HEK293 (cell line): ENCODE results near the gene KDM5A.
A peak's percentile ranks its signal among the peaks of the same experiment; 100 is the strongest.
"Not testable (repeated sequence)": the region's sequence is repeated elsewhere in the genome, so short reads cannot be mapped to it uniquely, and the experiment has no call there.

ENCODE experiments used
- CTCF ChIA-PET: fragments of 350-600 bp; formaldehyde crosslinking; extraction: SDS; loops from one replicate; lab custom pipeline; 2021; ENCODE audit warnings: antibody characterized with exemption; lab: Yijun Ruan, JAX
- POLR2A ChIA-PET: fragments of 300-600 bp; formaldehyde crosslinking; extraction: SDS; loops from one replicate; lab custom pipeline; 2020; ENCODE audit warnings: antibody characterized with exemption, inconsistent platforms; lab: Yijun Ruan, JAX
- H3K27ac ChIP-seq: fragments of 200-500 bp; sonication (Bioruptor generic); 2 replicates; pipeline ENCODE4 v1.5.1; 2014; ENCODE audit warnings: low read depth, low read length, control low read depth, inconsistent platforms; ENCODE audit errors: extremely low read depth
- H3K36me3 ChIP-seq, 2 experiments: fragments of 200-500 bp in 1 of 2; sonication (Bioruptor generic) in 1 of 2; 1 replicate in 1 of 2; 2 replicates in 1 of 2; pipeline ENCODE4 v1.5.1; 2014 to 2017; ENCODE audit warnings: inconsistent platforms in 2 of 2, low read length in 2 of 2; ENCODE audit not compliant: control insufficient read depth in 2 of 2, insufficient read depth in 1 of 2
- H3K4me1 ChIP-seq: fragments of 200-500 bp; sonication (Bioruptor generic); 2 replicates; pipeline ENCODE4 v1.5.1; 2014; ENCODE audit warnings: mild to moderate bottlenecking, low read length, inconsistent platforms; ENCODE audit not compliant: control insufficient read depth, insufficient read depth
- H3K4me3 ChIP-seq: 2 replicates; pipeline ENCODE4 v1.5.1; 2011; ENCODE audit warnings: low read depth, mild to moderate bottlenecking, control low read depth, low read length, moderate library complexity
- H3K9me3 ChIP-seq: fragments of 200-500 bp; sonication (Bioruptor generic); 2 replicates; pipeline ENCODE4 v1.5.1; 2014; ENCODE audit warnings: low read depth, low read length, inconsistent platforms; ENCODE audit not compliant: control insufficient read depth, insufficient read depth
- HOXC10 ChIP-seq: sonication (generic); formaldehyde crosslinking; IDR thresholded peaks from 2 replicates; pipeline ENCODE4 v1.8.1; 2023; ENCODE audit warnings: mild to moderate bottlenecking, missing genetic modification reagents
- OSR2 ChIP-seq: fragments of 450-650 bp; formaldehyde crosslinking; IDR thresholded peaks from 2 replicates; pipeline ENCODE4 v1.5.1; 2016; ENCODE audit warnings: missing biosample characterization, missing genetic modification characterization
- ZBTB17 ChIP-seq: fragments of 450-650 bp; formaldehyde crosslinking; IDR thresholded peaks from 2 replicates; pipeline ENCODE4 v1.5.1; 2016; ENCODE audit warnings: missing biosample characterization, missing genetic modification characterization
- ZEB2 ChIP-seq: fragments of 450-650 bp; formaldehyde crosslinking; IDR thresholded peaks from 2 replicates; pipeline ENCODE4 v1.5.1; 2016; ENCODE audit warnings: missing biosample characterization, missing genetic modification characterization
- ZFHX2 ChIP-seq: fragments of 450-650 bp; formaldehyde crosslinking; conservative IDR thresholded peaks from 2 replicates; pipeline ENCODE4 v1.5.1; 2016; ENCODE audit warnings: missing biosample characterization, missing genetic modification characterization
- ZNF10 ChIP-seq: fragments of 450-650 bp; formaldehyde crosslinking; IDR thresholded peaks from 2 replicates; pipeline ENCODE4 v1.5.1; 2017; ENCODE audit warnings: missing biosample characterization, missing genetic modification characterization
- ZNF138 ChIP-seq: fragments of 450-650 bp; formaldehyde crosslinking; IDR thresholded peaks from 2 replicates; pipeline ENCODE4 v1.5.1; 2016; ENCODE audit warnings: missing biosample characterization, missing genetic modification characterization, borderline replicate concordance
- ZNF223 ChIP-seq: fragments of 450-650 bp; formaldehyde crosslinking; IDR thresholded peaks from 2 replicates; pipeline ENCODE4 v1.5.1; 2016; ENCODE audit warnings: missing biosample characterization, missing genetic modification characterization
- ZNF274 ChIP-seq, 2 experiments: fragments of 200-500 bp in 1 of 2; fragments of 450-650 bp in 1 of 2; sonication (Bioruptor generic) in 1 of 2; formaldehyde crosslinking in 1 of 2; IDR thresholded peaks; 2 replicates each; pipeline versions ENCODE4 v1.5.1 to v1.6.1; 2014 to 2016; ENCODE audit warnings: borderline replicate concordance in 1 of 2, inconsistent platforms in 1 of 2, low read length in 1 of 2, missing biosample characterization in 1 of 2, missing genetic modification characterization in 1 of 2
- ZNF311 ChIP-seq: fragments of 450-650 bp; formaldehyde crosslinking; IDR thresholded peaks from 2 replicates; pipeline ENCODE4 v1.5.1; 2017; ENCODE audit warnings: missing biosample characterization, missing genetic modification characterization, borderline replicate concordance
- ZNF335 ChIP-seq: fragments of 450-650 bp; formaldehyde crosslinking; conservative IDR thresholded peaks from 2 replicates; pipeline ENCODE4 v1.5.1; 2016; ENCODE audit warnings: missing biosample characterization, missing genetic modification characterization
- ZNF394 ChIP-seq: fragments of 450-650 bp; formaldehyde crosslinking; IDR thresholded peaks from 2 replicates; pipeline ENCODE4 v1.5.1; 2016; ENCODE audit warnings: missing biosample characterization, missing genetic modification characterization, mild to moderate bottlenecking, moderate library complexity, borderline replicate concordance
- ZNF514 ChIP-seq: fragments of 450-650 bp; formaldehyde crosslinking; IDR thresholded peaks from 2 replicates; pipeline ENCODE4 v1.5.1; 2016; ENCODE audit warnings: missing biosample characterization, missing genetic modification characterization
- ZNF626 ChIP-seq: fragments of 450-650 bp; sonication (Bioruptor Pico); formaldehyde crosslinking; IDR thresholded peaks from 2 replicates; pipeline ENCODE4 v1.5.1; 2018; ENCODE audit warnings: missing biosample characterization, missing genetic modification characterization, inconsistent platforms
- ZNF660 ChIP-seq: fragments of 450-650 bp; IDR thresholded peaks from 2 replicates; pipeline ENCODE4 v1.5.1; 2018; ENCODE audit warnings: missing biosample characterization, mild to moderate bottlenecking, missing genetic modification characterization
- ZNF76 ChIP-seq: fragments of 450-650 bp; formaldehyde crosslinking; IDR thresholded peaks from 2 replicates; pipeline ENCODE4; 2016; ENCODE audit warnings: low read depth, missing biosample characterization, missing genetic modification characterization, borderline replicate concordance
- TF ChIP-seq, protein P1 (sequence below): fragments of 450-650 bp; formaldehyde crosslinking; IDR thresholded peaks from 2 replicates; pipeline ENCODE4 v1.5.1; 2016; ENCODE audit warnings: missing biosample characterization, missing genetic modification characterization
- TF ChIP-seq, protein P2 (sequence below): fragments of 450-650 bp; IDR thresholded peaks from 2 replicates; pipeline ENCODE4 v1.5.1; 2018; ENCODE audit warnings: missing biosample characterization, missing genetic modification characterization
- TF ChIP-seq, protein P3 (sequence below): fragments of 450-650 bp; formaldehyde crosslinking; IDR thresholded peaks from 2 replicates; pipeline ENCODE4 v1.5.1; 2016; ENCODE audit warnings: missing biosample characterization, missing genetic modification characterization
- TF ChIP-seq, protein P4 (sequence below): fragments of 450-650 bp; formaldehyde crosslinking; IDR thresholded peaks from 2 replicates; pipeline ENCODE4 v1.5.1; 2016; ENCODE audit warnings: missing biosample characterization, missing genetic modification characterization, low read depth
- TF ChIP-seq, protein P5 (sequence below): fragments of 450-650 bp; formaldehyde crosslinking; IDR thresholded peaks from 2 replicates; pipeline ENCODE4 v1.5.1; 2017; ENCODE audit warnings: missing biosample characterization, missing genetic modification characterization
- TF ChIP-seq, protein P6 (sequence below): fragments of 450-650 bp; formaldehyde crosslinking; IDR thresholded peaks from 2 replicates; pipeline ENCODE4 v1.5.1; 2016; ENCODE audit warnings: missing biosample characterization, missing genetic modification characterization

The KDM5A gene

DNA sequence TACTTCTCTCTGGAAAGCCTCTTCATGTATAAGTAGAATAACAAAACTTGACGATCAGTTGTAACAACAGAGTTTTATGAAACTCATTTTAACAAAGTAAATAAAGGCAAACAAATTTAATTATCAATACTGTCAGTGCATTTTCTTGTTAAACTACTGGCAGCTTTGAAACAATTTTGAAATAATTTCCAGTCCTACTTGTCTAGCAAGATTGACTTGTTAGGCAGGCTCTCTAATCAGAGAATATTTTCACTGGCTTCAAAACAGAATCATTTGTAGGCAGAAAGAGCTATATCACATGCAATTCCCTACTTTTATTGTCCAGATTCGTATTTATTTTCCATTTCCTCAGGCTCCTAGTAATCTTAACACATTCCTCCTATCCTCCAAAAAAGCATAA is 80.6 kb downstream of the KDM5A start (continued):
- no peak for TF ChIP-seq ZFHX2 (tag by site-specific recombination)
- TF ChIP-seq ZNF394 (tag by site-specific recombination), result no peak
- no peak for TF ChIP-seq ZNF311 (tag by site-specific recombination)
- TF ChIP-seq ZNF626 (tag by site-specific recombination), result no peak
- TF ChIP-seq ZNF10 (tag by site-specific recombination), result no peak
- no peak for TF ChIP-seq ZNF335 (tag by site-specific recombination)
- no peak for TF ChIP-seq HOXC10 (CRISPR knock-in tag)
- TF ChIP-seq, protein P1, sequence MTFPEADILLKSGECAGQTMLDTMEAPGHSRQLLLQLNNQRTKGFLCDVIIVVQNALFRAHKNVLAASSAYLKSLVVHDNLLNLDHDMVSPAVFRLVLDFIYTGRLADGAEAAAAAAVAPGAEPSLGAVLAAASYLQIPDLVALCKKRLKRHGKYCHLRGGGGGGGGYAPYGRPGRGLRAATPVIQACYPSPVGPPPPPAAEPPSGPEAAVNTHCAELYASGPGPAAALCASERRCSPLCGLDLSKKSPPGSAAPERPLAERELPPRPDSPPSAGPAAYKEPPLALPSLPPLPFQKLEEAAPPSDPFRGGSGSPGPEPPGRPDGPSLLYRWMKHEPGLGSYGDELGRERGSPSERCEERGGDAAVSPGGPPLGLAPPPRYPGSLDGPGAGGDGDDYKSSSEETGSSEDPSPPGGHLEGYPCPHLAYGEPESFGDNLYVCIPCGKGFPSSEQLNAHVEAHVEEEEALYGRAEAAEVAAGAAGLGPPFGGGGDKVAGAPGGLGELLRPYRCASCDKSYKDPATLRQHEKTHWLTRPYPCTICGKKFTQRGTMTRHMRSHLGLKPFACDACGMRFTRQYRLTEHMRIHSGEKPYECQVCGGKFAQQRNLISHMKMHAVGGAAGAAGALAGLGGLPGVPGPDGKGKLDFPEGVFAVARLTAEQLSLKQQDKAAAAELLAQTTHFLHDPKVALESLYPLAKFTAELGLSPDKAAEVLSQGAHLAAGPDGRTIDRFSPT, result no peak
- no peak for TF ChIP-seq ZNF138 (tag by site-specific recombination)
- TF ChIP-seq, all 188 proteins: peak for 0

DNA sequence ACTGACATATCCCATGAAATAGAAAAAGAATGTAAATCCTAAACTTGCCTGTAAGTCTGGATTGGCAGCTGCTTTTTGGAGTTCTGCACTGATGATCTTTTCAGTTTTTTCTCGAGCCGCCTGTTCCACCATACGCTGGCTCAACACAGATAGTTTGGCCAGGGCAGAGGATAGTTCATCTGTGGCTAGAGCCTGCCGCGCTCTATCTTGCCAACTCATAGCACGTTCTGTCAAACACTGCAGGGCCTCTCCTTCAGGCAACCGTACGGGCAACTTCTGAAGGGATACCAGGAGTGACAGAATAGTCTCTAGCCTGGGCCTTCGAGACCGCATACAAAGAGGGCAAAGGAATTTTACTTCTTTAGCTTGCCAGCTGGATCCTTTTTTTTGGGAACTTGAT is 81.7 kb downstream of the KDM5A start:
- CTCF ChIA-PET, result no interaction called here
- Histone ChIP-seq H3K36me3 (peaks cover 60 to 93% of the 10 kb centered on the region in 2 experiments), H3K9me3 (no peaks in the 10 kb centered on the region), H3K4me1 (0 out of 2 replicates have a peak, but pooled peaks cover 2% of the 10 kb centered on the region), H3K4me3 (no peak overlapping the region), H3K27ac (no peak overlapping the region)
- no peak for TF ChIP-seq ZNF514 (tag by site-specific recombination)
- TF ChIP-seq, protein P2, sequence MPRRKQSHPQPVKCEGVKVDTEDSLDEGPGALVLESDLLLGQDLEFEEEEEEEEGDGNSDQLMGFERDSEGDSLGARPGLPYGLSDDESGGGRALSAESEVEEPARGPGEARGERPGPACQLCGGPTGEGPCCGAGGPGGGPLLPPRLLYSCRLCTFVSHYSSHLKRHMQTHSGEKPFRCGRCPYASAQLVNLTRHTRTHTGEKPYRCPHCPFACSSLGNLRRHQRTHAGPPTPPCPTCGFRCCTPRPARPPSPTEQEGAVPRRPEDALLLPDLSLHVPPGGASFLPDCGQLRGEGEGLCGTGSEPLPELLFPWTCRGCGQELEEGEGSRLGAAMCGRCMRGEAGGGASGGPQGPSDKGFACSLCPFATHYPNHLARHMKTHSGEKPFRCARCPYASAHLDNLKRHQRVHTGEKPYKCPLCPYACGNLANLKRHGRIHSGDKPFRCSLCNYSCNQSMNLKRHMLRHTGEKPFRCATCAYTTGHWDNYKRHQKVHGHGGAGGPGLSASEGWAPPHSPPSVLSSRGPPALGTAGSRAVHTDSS (tag by site-specific recombination), result no peak
- no peak for TF ChIP-seq ZNF660
- TF ChIP-seq, protein P3, sequence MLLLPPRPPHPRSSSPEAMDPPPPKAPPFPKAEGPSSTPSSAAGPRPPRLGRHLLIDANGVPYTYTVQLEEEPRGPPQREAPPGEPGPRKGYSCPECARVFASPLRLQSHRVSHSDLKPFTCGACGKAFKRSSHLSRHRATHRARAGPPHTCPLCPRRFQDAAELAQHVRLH (tag by site-specific recombination), result no peak
- TF ChIP-seq ZNF223, result no peak
- no peak for TF ChIP-seq ZBTB17 (tag by site-specific recombination)
- TF ChIP-seq, protein P4, sequence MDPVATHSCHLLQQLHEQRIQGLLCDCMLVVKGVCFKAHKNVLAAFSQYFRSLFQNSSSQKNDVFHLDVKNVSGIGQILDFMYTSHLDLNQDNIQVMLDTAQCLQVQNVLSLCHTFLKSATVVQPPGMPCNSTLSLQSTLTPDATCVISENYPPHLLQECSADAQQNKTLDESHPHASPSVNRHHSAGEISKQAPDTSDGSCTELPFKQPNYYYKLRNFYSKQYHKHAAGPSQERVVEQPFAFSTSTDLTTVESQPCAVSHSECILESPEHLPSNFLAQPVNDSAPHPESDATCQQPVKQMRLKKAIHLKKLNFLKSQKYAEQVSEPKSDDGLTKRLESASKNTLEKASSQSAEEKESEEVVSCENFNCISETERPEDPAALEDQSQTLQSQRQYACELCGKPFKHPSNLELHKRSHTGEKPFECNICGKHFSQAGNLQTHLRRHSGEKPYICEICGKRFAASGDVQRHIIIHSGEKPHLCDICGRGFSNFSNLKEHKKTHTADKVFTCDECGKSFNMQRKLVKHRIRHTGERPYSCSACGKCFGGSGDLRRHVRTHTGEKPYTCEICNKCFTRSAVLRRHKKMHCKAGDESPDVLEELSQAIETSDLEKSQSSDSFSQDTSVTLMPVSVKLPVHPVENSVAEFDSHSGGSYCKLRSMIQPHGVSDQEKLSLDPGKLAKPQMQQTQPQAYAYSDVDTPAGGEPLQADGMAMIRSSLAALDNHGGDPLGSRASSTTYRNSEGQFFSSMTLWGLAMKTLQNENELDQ (tag by site-specific recombination), result no peak
- POLR2A ChIA-PET, result no interaction called here

DNA sequence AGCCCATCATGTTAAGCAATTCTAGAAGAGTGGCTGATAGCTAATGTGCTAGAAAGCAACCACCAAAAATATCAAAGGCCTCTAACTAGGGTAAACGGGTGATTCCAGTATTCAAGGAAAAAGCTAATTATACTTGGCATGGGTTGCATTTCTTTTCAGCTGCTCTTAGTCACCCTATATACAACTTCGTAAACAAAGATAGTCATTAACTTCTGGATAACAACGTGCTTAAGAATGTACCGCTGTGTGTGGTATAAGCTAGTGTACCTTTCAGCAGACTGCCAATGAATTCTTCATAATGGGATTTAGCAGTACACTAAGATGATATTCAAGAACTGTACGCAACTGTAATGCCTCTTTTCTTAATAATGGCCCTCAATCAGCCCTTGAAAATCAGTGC is 84.3 kb downstream of the KDM5A start:
- H3K36me3 ChIP-seq, result peaks cover 34 to 68% of the 10 kb centered on the region in 2 experiments
- TF ChIP-seq, protein P5, sequence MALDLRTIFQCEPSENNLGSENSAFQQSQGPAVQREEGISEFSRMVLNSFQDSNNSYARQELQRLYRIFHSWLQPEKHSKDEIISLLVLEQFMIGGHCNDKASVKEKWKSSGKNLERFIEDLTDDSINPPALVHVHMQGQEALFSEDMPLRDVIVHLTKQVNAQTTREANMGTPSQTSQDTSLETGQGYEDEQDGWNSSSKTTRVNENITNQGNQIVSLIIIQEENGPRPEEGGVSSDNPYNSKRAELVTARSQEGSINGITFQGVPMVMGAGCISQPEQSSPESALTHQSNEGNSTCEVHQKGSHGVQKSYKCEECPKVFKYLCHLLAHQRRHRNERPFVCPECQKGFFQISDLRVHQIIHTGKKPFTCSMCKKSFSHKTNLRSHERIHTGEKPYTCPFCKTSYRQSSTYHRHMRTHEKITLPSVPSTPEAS (tag by site-specific recombination), result no peak
- TF ChIP-seq, protein P6, sequence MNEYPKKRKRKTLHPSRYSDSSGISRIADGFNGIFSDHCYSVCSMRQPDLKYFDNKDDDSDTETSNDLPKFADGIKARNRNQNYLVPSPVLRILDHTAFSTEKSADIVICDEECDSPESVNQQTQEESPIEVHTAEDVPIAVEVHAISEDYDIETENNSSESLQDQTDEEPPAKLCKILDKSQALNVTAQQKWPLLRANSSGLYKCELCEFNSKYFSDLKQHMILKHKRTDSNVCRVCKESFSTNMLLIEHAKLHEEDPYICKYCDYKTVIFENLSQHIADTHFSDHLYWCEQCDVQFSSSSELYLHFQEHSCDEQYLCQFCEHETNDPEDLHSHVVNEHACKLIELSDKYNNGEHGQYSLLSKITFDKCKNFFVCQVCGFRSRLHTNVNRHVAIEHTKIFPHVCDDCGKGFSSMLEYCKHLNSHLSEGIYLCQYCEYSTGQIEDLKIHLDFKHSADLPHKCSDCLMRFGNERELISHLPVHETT, result no peak
- no peak for TF ChIP-seq ZNF76
- TF ChIP-seq OSR2, result 0 out of 2 replicates have a peak, but pooled peaks have one; percentile 12
- no peak for TF ChIP-seq ZEB2
- no peak for TF ChIP-seq ZNF274 (IDR thresholded peaks at IDR 0.05; ENCODE audit: low read length)
- no peak for TF ChIP-seq ZNF274 (tag by site-specific recombination; IDR thresholded peaks at IDR 0.05; ENCODE audit: borderline replicate concordance)

DNA sequence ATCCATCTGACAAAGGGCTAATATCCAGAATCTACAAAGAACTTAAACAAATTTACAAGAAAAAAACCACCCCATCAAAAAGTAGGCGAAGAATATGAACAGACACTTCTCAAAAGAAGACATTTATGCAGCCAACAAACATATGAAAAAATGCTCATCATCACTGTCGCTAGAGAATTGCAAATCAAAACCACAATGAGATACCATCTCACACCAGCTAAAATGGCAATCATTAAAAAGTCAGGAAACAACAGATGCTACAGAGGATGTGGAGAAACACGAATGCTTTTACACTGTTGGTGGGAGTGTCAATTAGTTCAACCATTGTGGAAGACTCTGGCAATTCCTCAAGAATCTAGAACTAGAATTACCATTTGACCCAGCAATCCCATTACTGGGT is 86.4 kb downstream of the KDM5A start:
- H3K27ac ChIP-seq, H3K9me3 ChIP-seq, POLR2A ChIA-PET, H3K4me1 ChIP-seq, H3K4me3 ChIP-seq: not testable (repeated sequence)
- CTCF ChIA-PET, result interaction anchor here (0.6 kb wide), 1 partner anchor 21 kb away, joined by 3 read pairs; no protein-coding TSS in a partner anchor
- peaks cover 23 to 52% of the 10 kb centered on the region in 2 experiments; a peak in 2 of 3 replicates for H3K36me3 ChIP-seq

More for the DNA sequence above, 84.3 kb downstream of the KDM5A start:
- POLR2A ChIA-PET, result no interaction called here
- Histone ChIP-seq H3K9me3 (no peaks in the 10 kb centered on the region), H3K27ac (no peak overlapping the region; the same call in 1 of the 2 replicates), H3K4me3 (no peak overlapping the region), H3K4me1 (0 out of 2 replicates have a peak, but pooled peaks cover 2% of the 10 kb centered on the region)
- CTCF ChIA-PET, result no interaction called here
